ENCODE measurements around the gene RASA1.

The RASA1 gene

GRCh38 chr5:87432460-87432859, 164.8 kb downstream of the RASA1 start:
- no peak overlapping the region for H3K4me3 ChIP-seq (ENCODE audit: low read depth, low read length)
- DNase-seq (ENCODE audit: low read depth) = no peak

GRCh38 chr5:87433945-87434344, 166.3 kb downstream of the RASA1 start:
- DNase-seq (ENCODE audit: low read depth) = no peak
- no peak overlapping the region for H3K4me3 ChIP-seq (ENCODE audit: low read depth, low read length)

GRCh38 chr5:87434461-87434860, 166.8 kb downstream of the RASA1 start:
- H3K4me3 ChIP-seq (ENCODE audit: low read depth, low read length) = no peak overlapping the region
- DNase-seq (ENCODE audit: low read depth) = no peak

GRCh38 chr5:87435144-87435694, 167.5 kb downstream of the RASA1 start:
- H3K4me3 ChIP-seq (ENCODE audit: low read depth, low read length) = no peak overlapping the region
- no peak for DNase-seq (ENCODE audit: low read depth)

GRCh38 chr5:87437724-87438123, 170.0 kb downstream of the RASA1 start:
- DNase-seq (ENCODE audit: low read depth) = no peak
- H3K4me3 ChIP-seq (ENCODE audit: low read depth, low read length) = no peak overlapping the region

- H3K4me3 ChIP-seq (ENCODE audit: low read depth, low read length) = no peak overlapping the region
- DNase-seq (ENCODE audit: low read depth) = no peak
Observed at GRCh38 chr5:87438231-87438630, 170.5 kb downstream of the RASA1 start.

All from skeletal muscle cell (primary cell).